ENCODE data around the gene CDYL2. TPM values are rescaled to one million over a fixed set of nuclear protein-coding genes. Genes with fewer than 3 reads are reported as not detected.

CDYL2 gene
- total RNA-seq, 3 donors from 2014 or later = 6.3 to 8.9 (median 7.5) TPM

- DNase-seq (no peak), ATAC-seq (no peak)
- H3K36me3 ChIP-seq (ENCODE audit: low read depth) = no peaks in the 10 kb centered on the region
- H3K9me3 ChIP-seq = no peaks in the 10 kb centered on the region
- H3K4me1 ChIP-seq (ENCODE audit: low read depth) = no peaks in the 10 kb centered on the region
- TF ChIP-seq, protein P1, sequence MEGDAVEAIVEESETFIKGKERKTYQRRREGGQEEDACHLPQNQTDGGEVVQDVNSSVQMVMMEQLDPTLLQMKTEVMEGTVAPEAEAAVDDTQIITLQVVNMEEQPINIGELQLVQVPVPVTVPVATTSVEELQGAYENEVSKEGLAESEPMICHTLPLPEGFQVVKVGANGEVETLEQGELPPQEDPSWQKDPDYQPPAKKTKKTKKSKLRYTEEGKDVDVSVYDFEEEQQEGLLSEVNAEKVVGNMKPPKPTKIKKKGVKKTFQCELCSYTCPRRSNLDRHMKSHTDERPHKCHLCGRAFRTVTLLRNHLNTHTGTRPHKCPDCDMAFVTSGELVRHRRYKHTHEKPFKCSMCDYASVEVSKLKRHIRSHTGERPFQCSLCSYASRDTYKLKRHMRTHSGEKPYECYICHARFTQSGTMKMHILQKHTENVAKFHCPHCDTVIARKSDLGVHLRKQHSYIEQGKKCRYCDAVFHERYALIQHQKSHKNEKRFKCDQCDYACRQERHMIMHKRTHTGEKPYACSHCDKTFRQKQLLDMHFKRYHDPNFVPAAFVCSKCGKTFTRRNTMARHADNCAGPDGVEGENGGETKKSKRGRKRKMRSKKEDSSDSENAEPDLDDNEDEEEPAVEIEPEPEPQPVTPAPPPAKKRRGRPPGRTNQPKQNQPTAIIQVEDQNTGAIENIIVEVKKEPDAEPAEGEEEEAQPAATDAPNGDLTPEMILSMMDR (IDR thresholded peaks at IDR 0.05) = no peak
- no peak overlapping the region for H3K4me3 ChIP-seq
- intact Hi-C loops (cut with DNase I, micrococcal nuclease) = no loop called here
Observed at GRCh38 chr16:80802902-80803301, 1.5 kb downstream of the CDYL2 start.

GRCh38 chr16:80802138-80802537 lies 2.3 kb downstream of the CDYL2 start:
- Histone ChIP-seq H3K9me3 (no peaks in the 10 kb centered on the region), H3K36me3 (ENCODE audit: low read depth) (no peaks in the 10 kb centered on the region), H3K4me1 (ENCODE audit: low read depth) (no peaks in the 10 kb centered on the region), H3K4me3 (no peak overlapping the region)
- ATAC-seq (no peak), DNase-seq (no peak)
- TF ChIP-seq, protein P1 (IDR thresholded peaks at IDR 0.05) = no peak
- intact Hi-C loops (cut with DNase I, micrococcal nuclease) = no loop called here

DNA sequence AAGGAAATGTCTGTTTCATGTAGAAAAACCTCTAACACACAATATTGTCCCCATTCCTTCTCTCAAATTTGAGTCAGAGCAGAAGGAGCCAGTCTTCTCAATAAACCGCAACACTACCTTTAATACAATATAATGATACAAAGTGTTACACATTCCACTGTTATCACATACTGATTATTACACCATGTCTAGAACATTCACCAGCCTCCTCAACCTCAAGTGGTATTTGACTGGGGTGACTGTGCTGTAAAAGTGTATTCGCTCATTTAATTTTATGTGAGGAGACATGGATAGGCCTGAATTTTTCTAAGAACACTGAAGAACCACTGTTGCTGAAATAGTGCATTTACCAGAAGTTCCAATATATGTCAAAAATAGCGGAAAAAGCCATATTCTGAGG lies 10.3 kb downstream of the CDYL2 start:
- DNase-seq (no peak), ATAC-seq (no peak)
- Histone ChIP-seq H3K4me3 (no peak overlapping the region), H3K36me3 (ENCODE audit: low read depth) (no peaks in the 10 kb centered on the region), H3K9me3 (no peaks in the 10 kb centered on the region), H3K4me1 (ENCODE audit: low read depth) (no peaks in the 10 kb centered on the region)
- intact Hi-C loops (cut with DNase I, micrococcal nuclease) = no loop called here
- TF ChIP-seq, protein P1 (IDR thresholded peaks at IDR 0.05) = no peak

DNA sequence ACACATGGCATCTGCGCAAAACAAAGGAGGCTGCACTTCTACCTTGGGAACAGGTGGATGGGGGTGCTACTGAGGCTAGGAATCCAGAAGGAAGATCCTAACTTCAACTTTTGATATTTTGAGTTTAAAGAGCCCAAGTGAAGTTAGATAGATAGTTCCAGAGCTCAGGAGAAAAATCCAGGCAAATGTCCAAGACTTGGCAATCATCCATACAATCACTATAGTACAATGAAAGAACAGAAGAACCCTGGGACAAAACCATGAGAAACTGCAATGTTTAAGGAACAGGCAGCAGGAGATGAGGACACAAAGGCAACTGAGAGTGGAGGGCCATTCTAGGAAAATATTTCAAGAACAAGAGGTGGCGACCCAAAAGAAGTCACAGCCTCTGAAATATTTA lies 12.4 kb downstream of the CDYL2 start:
- Histone ChIP-seq H3K4me3 (no peak overlapping the region), H3K4me1 (ENCODE audit: low read depth) (no peaks in the 10 kb centered on the region), H3K9me3 (no peaks in the 10 kb centered on the region), H3K36me3 (ENCODE audit: low read depth) (no peaks in the 10 kb centered on the region)
- intact Hi-C loops (cut with DNase I, micrococcal nuclease) = no loop called here
- TF ChIP-seq, protein P1 (IDR thresholded peaks at IDR 0.05) = no peak
- no peak for DNase-seq
- ATAC-seq = no peak

GRCh38 chr16:80791411-80791810 lies 13.0 kb downstream of the CDYL2 start:
- Histone ChIP-seq H3K4me3 (no peak overlapping the region), H3K36me3 (ENCODE audit: low read depth) (no peaks in the 10 kb centered on the region), H3K9me3 (no peaks in the 10 kb centered on the region), H3K4me1 (ENCODE audit: low read depth) (no peaks in the 10 kb centered on the region)
- intact Hi-C loops (cut with DNase I, micrococcal nuclease) = no loop called here
- DNase-seq = no peak
- no peak for ATAC-seq
- TF ChIP-seq, protein P1 (IDR thresholded peaks at IDR 0.05) = no peak

DNA sequence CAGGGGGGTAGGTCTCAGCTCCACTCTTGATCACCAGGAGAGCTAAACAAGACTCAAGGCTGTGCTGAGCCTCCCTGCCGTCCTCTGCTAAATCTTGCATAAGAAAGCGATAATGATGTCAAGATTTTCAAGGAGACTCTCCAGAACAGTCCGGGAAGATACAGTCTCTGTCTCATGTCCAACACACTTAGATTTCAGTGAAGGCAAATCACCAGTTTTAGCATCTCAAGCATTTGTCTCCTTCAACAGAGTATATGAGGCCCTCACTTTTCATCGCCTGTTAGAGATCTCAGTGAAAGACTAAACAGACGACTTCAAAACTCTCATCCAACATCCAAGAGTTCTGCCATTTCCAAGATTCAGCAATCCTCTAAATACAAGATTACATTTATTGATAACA lies 13.6 kb downstream of the CDYL2 start:
- intact Hi-C loops (cut with DNase I, micrococcal nuclease) = no loop called here
- no peak for DNase-seq
- Histone ChIP-seq H3K9me3 (no peaks in the 10 kb centered on the region), H3K4me1 (ENCODE audit: low read depth) (no peaks in the 10 kb centered on the region), H3K36me3 (ENCODE audit: low read depth) (no peaks in the 10 kb centered on the region), H3K4me3 (no peak overlapping the region)
- ATAC-seq = no peak
- TF ChIP-seq, protein P1 (IDR thresholded peaks at IDR 0.05) = no peak
